ENCODE measurements around the gene MOSMO.
"Not testable (repeated sequence)": the region's sequence is repeated elsewhere in the genome, so short reads cannot be mapped to it uniquely, and the experiment has no call there.

MOSMO gene

GRCh38 chr16:22093996-22094395 lies 86.1 kb downstream of the MOSMO start:
- H3K27me3 ChIP-seq (ENCODE audit: low read depth): no peaks in the 10 kb centered on the region
- H3K4me3 ChIP-seq: no peak overlapping the region
- H3K36me3 ChIP-seq (replicated peaks): no peaks in the 10 kb centered on the region
- DNase-seq (ENCODE audit: low spot score in 2 of 2): no peak
- in situ Hi-C loops (cut with MboI; ENCODE audit: low sequenced_read_pairs): loop anchor here (5.0 kb wide), 1 partner anchor 97 kb away; no protein-coding TSS in a partner anchor
- H3K4me1 ChIP-seq: no peaks in the 10 kb centered on the region
- no peaks in the 10 kb centered on the region for H3K9me3 ChIP-seq

DNA sequence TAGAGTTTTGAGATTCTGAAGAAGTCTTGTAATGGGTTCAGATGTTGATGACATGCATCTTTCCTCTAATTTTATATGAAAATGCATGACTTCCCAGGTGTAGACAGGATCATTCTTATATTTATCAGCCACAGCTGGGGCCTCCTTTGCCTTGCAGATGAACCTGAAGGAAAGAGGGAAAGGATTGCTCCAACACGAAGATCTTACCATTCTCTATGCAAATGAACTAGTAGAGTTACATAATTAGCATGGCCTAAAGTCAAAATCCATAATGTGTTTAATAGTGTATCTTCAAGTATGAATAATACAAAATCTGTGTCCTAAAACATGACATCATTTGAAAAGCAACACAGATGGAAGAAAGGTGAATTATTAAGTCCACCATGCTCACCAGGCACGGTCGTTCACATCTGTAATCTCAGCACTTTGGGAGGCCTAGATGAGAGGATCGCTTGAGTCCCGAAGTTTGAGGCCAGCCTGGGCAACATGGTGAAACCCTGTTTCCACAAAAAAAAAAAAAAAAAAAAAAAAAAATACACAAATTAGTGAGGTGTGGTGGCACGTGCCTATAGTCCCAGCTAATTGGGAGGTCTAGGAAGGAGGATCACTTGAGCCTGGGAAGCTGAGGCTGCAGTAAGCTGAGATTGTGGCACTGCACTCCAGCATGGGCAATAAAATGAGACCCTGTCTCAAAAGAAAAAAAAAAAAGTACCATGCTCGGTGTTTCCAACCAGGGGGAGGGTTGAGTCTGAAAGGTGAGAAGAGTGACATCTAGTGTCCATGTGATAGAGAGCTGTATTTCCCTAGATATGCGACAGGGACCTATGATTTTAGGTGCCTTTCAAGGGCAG lies 90.7 kb downstream of the MOSMO start:
- peak; percentile 47 to 76 for DNase-seq (ENCODE audit: low spot score in 2 of 2)
- H3K36me3 ChIP-seq (replicated peaks): no peaks in the 10 kb centered on the region
- H3K27me3 ChIP-seq (ENCODE audit: low read depth): no peaks in the 10 kb centered on the region
- H3K4me1 ChIP-seq: peaks cover 6% of the 10 kb centered on the region; the same call in 1 of the 2 replicates
- no peak overlapping the region for H3K4me3 ChIP-seq
- in situ Hi-C loops (cut with MboI; ENCODE audit: low sequenced_read_pairs): no loop called here
- H3K9me3 ChIP-seq: no peaks in the 10 kb centered on the region

- Histone ChIP-seq H3K36me3 (replicated peaks) (no peaks in the 10 kb centered on the region), H3K4me1 (peaks cover 8% of the 10 kb centered on the region; the same call in 1 of the 2 replicates), H3K4me3 (no peak overlapping the region), H3K27me3 (ENCODE audit: low read depth) (no peaks in the 10 kb centered on the region), H3K9me3 (no peaks in the 10 kb centered on the region)
- no peak for DNase-seq (ENCODE audit: low spot score in 2 of 2)
- in situ Hi-C loops (cut with MboI; ENCODE audit: low sequenced_read_pairs): no loop called here
Observed at GRCh38 chr16:22099256-22099975, 91.5 kb downstream of the MOSMO start.

DNA sequence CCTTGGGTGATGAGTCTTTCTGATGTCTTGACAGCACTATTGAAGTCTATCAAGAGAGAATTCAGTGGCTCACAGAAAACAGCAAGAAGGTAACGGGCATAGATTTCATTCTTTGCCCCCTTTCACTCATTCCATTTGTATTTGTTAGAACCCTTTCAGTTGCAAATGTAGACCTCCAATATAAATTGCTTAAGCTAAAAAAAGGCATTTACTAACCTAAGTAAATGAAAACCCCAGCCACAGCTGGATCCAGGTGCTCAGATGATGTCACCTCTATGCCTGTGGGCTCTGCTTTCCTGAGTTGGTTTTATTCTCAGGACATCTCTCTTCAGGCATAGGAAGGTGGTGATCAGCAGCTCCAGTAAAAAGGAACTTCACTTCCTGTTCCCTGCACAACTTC lies 95.5 kb downstream of the MOSMO start:
- no peaks in the 10 kb centered on the region for H3K36me3 ChIP-seq (replicated peaks)
- in situ Hi-C loops (cut with MboI; ENCODE audit: low sequenced_read_pairs): no loop called here
- no peak overlapping the region for H3K4me3 ChIP-seq
- no peaks in the 10 kb centered on the region for H3K9me3 ChIP-seq
- peaks cover 8% of the 10 kb centered on the region; the same call in 1 of the 2 replicates for H3K4me1 ChIP-seq
- peaks cover 5% of the 10 kb centered on the region for H3K27me3 ChIP-seq (ENCODE audit: low read depth)
- DNase-seq (ENCODE audit: low spot score in 2 of 2): peak; percentile 24 to 60

DNA sequence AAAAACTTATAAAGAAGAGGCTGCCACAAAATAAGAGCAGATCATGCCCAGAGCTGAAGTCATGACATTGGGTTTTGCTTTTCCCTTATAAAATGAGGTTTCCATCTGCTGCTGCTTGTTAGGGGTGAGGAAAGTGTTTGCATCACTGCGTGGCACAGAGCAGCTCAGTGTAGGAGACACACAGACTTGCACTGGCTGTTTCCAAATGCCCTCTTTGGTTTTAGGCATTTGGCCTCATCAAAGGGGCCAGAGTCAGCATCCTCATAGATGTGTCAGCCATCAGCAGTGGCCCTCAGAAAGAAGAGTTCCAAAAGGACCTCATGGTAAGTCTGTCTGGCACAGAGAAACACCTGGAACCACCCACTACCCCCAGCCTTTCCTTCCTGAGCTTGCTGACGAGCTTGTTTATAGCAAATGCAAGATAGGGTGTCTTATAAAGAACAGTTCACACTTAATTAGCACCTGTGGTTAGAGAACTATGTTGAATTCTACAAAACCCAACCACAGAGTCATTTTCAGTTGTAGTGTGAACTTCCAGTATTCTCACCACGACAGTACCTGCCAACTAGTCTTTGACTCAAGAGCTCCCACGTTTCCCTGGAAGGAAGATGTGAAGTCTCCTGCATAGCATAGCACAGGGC lies 101.5 kb downstream of the MOSMO start:
- no peaks in the 10 kb centered on the region for H3K9me3 ChIP-seq
- H3K27me3 ChIP-seq (ENCODE audit: low read depth): peaks cover 26% of the 10 kb centered on the region
- no peaks in the 10 kb centered on the region for H3K4me1 ChIP-seq
- no peak overlapping the region for H3K4me3 ChIP-seq
- H3K36me3 ChIP-seq (replicated peaks): no peaks in the 10 kb centered on the region
- in situ Hi-C loops (cut with MboI; ENCODE audit: low sequenced_read_pairs): no loop called here
- DNase-seq (ENCODE audit: low spot score in 2 of 2): no peak

GRCh38 chr16:22111629-22112028 lies 103.7 kb downstream of the MOSMO start:
- H3K27me3 ChIP-seq (ENCODE audit: low read depth): peaks cover 26% of the 10 kb centered on the region
- DNase-seq (ENCODE audit: low spot score in 2 of 2); H3K36me3 ChIP-seq (replicated peaks); H3K4me1 ChIP-seq; in situ Hi-C loops (cut with MboI; ENCODE audit: low sequenced_read_pairs); H3K4me3 ChIP-seq; H3K9me3 ChIP-seq: not testable (repeated sequence)

- DNase-seq (ENCODE audit: low spot score in 2 of 2): no peak
- H3K9me3 ChIP-seq: no peaks in the 10 kb centered on the region
- in situ Hi-C loops (cut with MboI; ENCODE audit: low sequenced_read_pairs): no loop called here
Observed at GRCh38 chr16:22116095-22116700, 108.3 kb downstream of the MOSMO start.

GRCh38 chr16:22117609-22118008 lies 109.7 kb downstream of the MOSMO start:
- no peak for DNase-seq (ENCODE audit: low spot score in 2 of 2)
- no peaks in the 10 kb centered on the region for H3K36me3 ChIP-seq (replicated peaks)
- no peaks in the 10 kb centered on the region for H3K9me3 ChIP-seq
- no peaks in the 10 kb centered on the region for H3K27me3 ChIP-seq (ENCODE audit: low read depth)
- no peaks in the 10 kb centered on the region for H3K4me1 ChIP-seq
- no peak overlapping the region for H3K4me3 ChIP-seq
- in situ Hi-C loops (cut with MboI; ENCODE audit: low sequenced_read_pairs): no loop called here

More at GRCh38 chr16:22116095-22116700, 108.3 kb downstream of the MOSMO start:
- H3K4me1 ChIP-seq: no peaks in the 10 kb centered on the region
- H3K4me3 ChIP-seq: no peak overlapping the region
- peaks cover 5% of the 10 kb centered on the region for H3K27me3 ChIP-seq (ENCODE audit: low read depth)
- no peaks in the 10 kb centered on the region for H3K36me3 ChIP-seq (replicated peaks)

- H3K27me3 ChIP-seq (ENCODE audit: low read depth): no peaks in the 10 kb centered on the region; the same call in 1 of the 2 replicates
- no peaks in the 10 kb centered on the region for H3K36me3 ChIP-seq (replicated peaks)
- no peaks in the 10 kb centered on the region for H3K9me3 ChIP-seq
- in situ Hi-C loops (cut with MboI; ENCODE audit: low sequenced_read_pairs): no loop called here
- DNase-seq (ENCODE audit: low spot score in 2 of 2): no peak
- no peaks in the 10 kb centered on the region for H3K4me1 ChIP-seq
- no peak overlapping the region for H3K4me3 ChIP-seq
Observed at GRCh38 chr16:22120440-22120839, 112.5 kb downstream of the MOSMO start.

DNA sequence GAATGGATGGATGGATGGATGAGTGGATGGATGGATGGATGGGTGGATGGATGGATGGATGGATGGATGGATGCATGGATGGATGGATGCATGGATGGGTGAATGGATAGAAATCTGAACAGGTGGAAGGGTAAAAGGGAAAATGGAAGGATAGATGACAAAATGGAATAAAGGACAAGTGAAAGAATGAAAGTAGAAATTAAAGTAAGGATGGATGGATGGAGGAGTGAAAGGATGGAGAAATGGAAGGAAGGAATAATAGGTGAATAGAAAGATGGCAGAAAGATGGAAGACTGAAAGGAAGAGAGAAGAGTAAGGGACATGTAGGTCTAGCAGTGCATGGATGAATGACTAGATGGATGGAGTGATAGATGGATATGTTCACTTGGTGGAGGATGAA lies 114.3 kb downstream of the MOSMO start:
- no peak for DNase-seq (ENCODE audit: low spot score in 2 of 2)
- H3K27me3 ChIP-seq (ENCODE audit: low read depth): peaks cover 6% of the 10 kb centered on the region; the same call in 1 of the 2 replicates
- in situ Hi-C loops (cut with MboI; ENCODE audit: low sequenced_read_pairs): no loop called here
- H3K36me3 ChIP-seq (replicated peaks): no peaks in the 10 kb centered on the region
- no peak overlapping the region for H3K4me3 ChIP-seq
- no peaks in the 10 kb centered on the region for H3K9me3 ChIP-seq
- H3K4me1 ChIP-seq: no peaks in the 10 kb centered on the region

DNA sequence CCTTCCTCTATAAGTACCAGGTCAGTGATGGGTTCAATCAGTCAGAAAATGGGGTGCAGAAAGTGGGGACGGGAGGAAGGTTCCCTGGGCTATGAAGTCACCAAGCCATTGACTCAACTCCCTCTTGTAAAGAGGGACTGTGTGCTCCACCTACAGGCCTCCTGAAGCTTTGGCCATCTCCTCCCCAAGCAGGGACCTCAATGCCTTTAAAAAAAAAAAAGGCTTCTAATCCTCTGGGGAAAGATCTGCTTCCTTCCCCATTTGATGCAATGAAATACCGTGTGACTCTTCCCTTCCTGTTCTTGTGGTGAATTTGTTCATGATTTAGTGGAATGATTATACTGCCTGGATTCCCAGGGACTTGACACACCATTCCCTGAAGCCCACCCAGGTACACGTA lies 115.2 kb downstream of the MOSMO start:
- no peaks in the 10 kb centered on the region for H3K9me3 ChIP-seq
- H3K4me3 ChIP-seq: no peak overlapping the region
- in situ Hi-C loops (cut with MboI; ENCODE audit: low sequenced_read_pairs): no loop called here
- H3K27me3 ChIP-seq (ENCODE audit: low read depth): peaks cover 9% of the 10 kb centered on the region
- H3K4me1 ChIP-seq: no peaks in the 10 kb centered on the region
- DNase-seq (ENCODE audit: low spot score in 2 of 2): peak in 1 of 2 experiments; percentile 12
- no peaks in the 10 kb centered on the region for H3K36me3 ChIP-seq (replicated peaks)

DNA sequence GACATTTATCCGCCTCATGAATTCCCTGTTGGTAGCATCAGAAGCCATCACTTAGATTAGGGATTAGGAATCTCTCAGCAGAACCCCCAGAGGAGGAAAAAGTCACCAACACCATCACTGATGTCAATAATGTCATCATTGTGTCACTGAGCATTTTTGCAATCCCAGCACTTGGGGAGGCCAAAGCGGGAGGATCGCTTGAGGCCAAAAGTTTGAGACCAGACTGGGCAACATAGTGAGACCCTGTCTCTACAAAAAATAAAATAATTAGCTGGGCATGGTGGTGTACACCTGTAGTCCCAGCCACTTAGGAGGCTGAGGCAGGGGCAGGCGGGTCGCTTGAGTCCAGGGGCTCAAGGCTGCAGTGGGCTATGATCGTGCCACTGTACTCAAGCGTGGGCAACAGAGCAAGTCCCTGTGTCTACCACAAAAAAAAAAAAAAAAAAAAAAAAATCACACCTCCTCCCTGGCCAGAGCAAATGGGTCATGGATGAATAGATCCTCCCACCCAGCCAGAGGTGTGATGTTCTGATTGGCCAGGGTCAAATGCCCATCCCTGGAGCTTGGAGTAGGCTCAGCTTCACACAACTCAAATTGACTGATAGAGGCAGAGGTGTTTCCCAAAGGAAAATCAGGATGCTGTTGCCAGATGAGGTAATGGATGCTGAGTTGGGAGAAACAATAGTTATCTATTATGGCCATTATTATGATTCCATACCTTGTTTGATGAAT lies 116.0 kb downstream of the MOSMO start:
- in situ Hi-C loops (cut with MboI; ENCODE audit: low sequenced_read_pairs): no loop called here

More for the DNA sequence above, 116.0 kb downstream of the MOSMO start:
- H3K4me3 ChIP-seq: no peak overlapping the region
- no peaks in the 10 kb centered on the region for H3K4me1 ChIP-seq
- H3K9me3 ChIP-seq: no peaks in the 10 kb centered on the region
- H3K27me3 ChIP-seq (ENCODE audit: low read depth): peaks cover 9% of the 10 kb centered on the region
- no peak for DNase-seq (ENCODE audit: low spot score in 2 of 2)
- no peaks in the 10 kb centered on the region for H3K36me3 ChIP-seq (replicated peaks)

Data from HAP-1 (cell line).